ENCODE results near the gene DET1. TPM values are rescaled to one million over a fixed set of nuclear protein-coding genes. Genes with fewer than 3 reads are reported as not detected.

The DET1 gene
- total and polyA plus RNA-seq, 2 of the 13 experiments (the other 11 are each of a cell fraction or from before 2014, with no cell fraction given) = 2.2 to 4.2 TPM

DNA sequence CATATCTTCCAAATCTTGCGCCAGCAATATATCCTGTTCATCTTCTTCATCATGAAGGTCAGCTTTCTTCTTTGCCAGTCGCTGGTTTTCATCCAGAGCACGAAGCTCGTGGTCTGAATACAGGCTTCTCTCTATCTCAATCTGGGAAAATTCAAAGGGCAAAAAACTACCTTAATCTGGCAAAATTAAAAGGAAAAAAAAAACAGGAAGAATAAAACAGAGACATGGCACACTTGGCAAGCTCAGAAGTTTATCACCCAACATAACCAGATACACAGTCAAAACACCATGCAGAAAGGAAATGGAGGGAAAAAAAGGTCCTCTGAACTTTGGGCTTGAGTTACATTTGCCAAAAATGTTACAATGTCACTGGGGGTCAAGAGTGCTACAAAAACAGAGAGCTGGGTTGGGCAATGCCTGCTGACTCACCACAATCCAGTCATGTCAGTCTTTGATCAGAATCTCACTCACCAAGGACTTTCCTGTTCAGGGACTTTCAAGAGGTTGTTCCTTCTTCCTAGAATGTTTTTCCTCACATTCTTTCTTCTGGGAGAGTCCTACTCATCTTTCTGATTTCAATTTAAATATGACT lies 80.8 kb downstream of the DET1 start (continued):
- TF ChIP-seq, protein P1, sequence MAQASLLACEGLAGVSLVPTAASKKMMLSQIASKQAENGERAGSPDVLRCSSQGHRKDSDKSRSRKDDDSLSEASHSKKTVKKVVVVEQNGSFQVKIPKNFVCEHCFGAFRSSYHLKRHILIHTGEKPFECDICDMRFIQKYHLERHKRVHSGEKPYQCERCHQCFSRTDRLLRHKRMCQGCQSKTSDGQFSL (CRISPR knock-in tag; IDR thresholded peaks at IDR 0.05) = no peak
- TF ChIP-seq, protein P2, sequence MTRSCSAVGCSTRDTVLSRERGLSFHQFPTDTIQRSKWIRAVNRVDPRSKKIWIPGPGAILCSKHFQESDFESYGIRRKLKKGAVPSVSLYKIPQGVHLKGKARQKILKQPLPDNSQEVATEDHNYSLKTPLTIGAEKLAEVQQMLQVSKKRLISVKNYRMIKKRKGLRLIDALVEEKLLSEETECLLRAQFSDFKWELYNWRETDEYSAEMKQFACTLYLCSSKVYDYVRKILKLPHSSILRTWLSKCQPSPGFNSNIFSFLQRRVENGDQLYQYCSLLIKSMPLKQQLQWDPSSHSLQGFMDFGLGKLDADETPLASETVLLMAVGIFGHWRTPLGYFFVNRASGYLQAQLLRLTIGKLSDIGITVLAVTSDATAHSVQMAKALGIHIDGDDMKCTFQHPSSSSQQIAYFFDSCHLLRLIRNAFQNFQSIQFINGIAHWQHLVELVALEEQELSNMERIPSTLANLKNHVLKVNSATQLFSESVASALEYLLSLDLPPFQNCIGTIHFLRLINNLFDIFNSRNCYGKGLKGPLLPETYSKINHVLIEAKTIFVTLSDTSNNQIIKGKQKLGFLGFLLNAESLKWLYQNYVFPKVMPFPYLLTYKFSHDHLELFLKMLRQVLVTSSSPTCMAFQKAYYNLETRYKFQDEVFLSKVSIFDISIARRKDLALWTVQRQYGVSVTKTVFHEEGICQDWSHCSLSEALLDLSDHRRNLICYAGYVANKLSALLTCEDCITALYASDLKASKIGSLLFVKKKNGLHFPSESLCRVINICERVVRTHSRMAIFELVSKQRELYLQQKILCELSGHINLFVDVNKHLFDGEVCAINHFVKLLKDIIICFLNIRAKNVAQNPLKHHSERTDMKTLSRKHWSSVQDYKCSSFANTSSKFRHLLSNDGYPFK (CRISPR knock-in tag; IDR thresholded peaks at IDR 0.05; ENCODE audit: borderline replicate concordance) = no peak
- TF ChIP-seq, protein P3, sequence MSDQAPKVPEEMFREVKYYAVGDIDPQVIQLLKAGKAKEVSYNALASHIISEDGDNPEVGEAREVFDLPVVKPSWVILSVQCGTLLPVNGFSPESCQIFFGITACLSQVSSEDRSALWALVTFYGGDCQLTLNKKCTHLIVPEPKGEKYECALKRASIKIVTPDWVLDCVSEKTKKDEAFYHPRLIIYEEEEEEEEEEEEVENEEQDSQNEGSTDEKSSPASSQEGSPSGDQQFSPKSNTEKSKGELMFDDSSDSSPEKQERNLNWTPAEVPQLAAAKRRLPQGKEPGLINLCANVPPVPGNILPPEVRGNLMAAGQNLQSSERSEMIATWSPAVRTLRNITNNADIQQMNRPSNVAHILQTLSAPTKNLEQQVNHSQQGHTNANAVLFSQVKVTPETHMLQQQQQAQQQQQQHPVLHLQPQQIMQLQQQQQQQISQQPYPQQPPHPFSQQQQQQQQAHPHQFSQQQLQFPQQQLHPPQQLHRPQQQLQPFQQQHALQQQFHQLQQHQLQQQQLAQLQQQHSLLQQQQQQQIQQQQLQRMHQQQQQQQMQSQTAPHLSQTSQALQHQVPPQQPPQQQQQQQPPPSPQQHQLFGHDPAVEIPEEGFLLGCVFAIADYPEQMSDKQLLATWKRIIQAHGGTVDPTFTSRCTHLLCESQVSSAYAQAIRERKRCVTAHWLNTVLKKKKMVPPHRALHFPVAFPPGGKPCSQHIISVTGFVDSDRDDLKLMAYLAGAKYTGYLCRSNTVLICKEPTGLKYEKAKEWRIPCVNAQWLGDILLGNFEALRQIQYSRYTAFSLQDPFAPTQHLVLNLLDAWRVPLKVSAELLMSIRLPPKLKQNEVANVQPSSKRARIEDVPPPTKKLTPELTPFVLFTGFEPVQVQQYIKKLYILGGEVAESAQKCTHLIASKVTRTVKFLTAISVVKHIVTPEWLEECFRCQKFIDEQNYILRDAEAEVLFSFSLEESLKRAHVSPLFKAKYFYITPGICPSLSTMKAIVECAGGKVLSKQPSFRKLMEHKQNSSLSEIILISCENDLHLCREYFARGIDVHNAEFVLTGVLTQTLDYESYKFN (CRISPR knock-in tag; conservative IDR thresholded peaks at IDR 0.05) = peak; percentile 96
- TF ChIP-seq ZFYVE20 (CRISPR knock-in tag; IDR thresholded peaks at IDR 0.05; ENCODE audit: borderline replicate concordance, low read depth) = no peak
- TF ChIP-seq ZNF274 (CRISPR knock-in tag; IDR thresholded peaks at IDR 0.05) = no peak
- TF ChIP-seq, protein P4, sequence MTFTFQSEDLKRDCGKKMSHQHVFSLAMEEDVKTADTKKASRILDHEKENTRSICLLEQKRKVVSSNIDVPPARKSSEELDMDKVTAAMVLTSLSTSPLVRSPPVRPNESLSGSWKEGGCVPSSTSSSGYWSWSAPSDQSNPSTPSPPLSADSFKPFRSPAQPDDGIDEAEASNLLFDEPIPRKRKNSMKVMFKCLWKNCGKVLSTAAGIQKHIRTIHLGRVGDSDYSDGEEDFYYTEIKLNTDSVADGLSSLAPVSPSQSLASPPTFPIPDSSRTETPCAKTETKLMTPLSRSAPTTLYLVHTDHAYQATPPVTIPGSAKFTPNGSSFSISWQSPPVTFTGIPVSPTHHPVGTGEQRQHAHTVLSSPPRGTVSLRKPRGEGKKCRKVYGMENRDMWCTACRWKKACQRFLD (CRISPR knock-in tag; IDR thresholded peaks at IDR 0.05; ENCODE audit: borderline replicate concordance) = no peak
- TF ChIP-seq, protein P5, sequence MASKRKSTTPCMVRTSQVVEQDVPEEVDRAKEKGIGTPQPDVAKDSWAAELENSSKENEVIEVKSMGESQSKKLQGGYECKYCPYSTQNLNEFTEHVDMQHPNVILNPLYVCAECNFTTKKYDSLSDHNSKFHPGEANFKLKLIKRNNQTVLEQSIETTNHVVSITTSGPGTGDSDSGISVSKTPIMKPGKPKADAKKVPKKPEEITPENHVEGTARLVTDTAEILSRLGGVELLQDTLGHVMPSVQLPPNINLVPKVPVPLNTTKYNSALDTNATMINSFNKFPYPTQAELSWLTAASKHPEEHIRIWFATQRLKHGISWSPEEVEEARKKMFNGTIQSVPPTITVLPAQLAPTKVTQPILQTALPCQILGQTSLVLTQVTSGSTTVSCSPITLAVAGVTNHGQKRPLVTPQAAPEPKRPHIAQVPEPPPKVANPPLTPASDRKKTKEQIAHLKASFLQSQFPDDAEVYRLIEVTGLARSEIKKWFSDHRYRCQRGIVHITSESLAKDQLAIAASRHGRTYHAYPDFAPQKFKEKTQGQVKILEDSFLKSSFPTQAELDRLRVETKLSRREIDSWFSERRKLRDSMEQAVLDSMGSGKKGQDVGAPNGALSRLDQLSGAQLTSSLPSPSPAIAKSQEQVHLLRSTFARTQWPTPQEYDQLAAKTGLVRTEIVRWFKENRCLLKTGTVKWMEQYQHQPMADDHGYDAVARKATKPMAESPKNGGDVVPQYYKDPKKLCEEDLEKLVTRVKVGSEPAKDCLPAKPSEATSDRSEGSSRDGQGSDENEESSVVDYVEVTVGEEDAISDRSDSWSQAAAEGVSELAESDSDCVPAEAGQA (IDR thresholded peaks at IDR 0.05; ENCODE audit: low read depth) = no peak
- TF ChIP-seq, protein P5 (CRISPR knock-in tag; IDR thresholded peaks at IDR 0.05; ENCODE audit: borderline replicate concordance) = no peak
- TF ChIP-seq MTF1 (CRISPR knock-in tag; IDR thresholded peaks at IDR 0.05) = no peak
- peak; percentile 98 for TF ChIP-seq JUND (CRISPR knock-in tag; IDR thresholded peaks at IDR 0.05)
- TF ChIP-seq ONECUT2 (CRISPR knock-in tag; IDR thresholded peaks at IDR 0.05) = no peak
- peak; percentile 70; the same call in 1 of the 2 replicates for TF ChIP-seq ZNF614 (CRISPR knock-in tag; IDR thresholded peaks at IDR 0.05; ENCODE audit: borderline replicate concordance)
- TF ChIP-seq, protein P6, sequence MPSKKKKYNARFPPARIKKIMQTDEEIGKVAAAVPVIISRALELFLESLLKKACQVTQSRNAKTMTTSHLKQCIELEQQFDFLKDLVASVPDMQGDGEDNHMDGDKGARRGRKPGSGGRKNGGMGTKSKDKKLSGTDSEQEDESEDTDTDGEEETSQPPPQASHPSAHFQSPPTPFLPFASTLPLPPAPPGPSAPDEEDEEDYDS (CRISPR knock-in tag; IDR thresholded peaks at IDR 0.05) = peak; percentile 30; the same call in 1 of the 2 replicates
- no peak for TF ChIP-seq ZNF160 (CRISPR knock-in tag; IDR thresholded peaks at IDR 0.05)
